Measurements from ENCODE around the gene HDAC9.

HDAC9 gene

GRCh38 chr7:18495412-18496340, at the start of gene HDAC9:
HDAC9 (plus strand) TSS chr7:18495749; CDS start chr7:18496303, 554 bp downstream.
- no peak within 1 kb of the TSS for H3K27ac ChIP-seq

DNA sequence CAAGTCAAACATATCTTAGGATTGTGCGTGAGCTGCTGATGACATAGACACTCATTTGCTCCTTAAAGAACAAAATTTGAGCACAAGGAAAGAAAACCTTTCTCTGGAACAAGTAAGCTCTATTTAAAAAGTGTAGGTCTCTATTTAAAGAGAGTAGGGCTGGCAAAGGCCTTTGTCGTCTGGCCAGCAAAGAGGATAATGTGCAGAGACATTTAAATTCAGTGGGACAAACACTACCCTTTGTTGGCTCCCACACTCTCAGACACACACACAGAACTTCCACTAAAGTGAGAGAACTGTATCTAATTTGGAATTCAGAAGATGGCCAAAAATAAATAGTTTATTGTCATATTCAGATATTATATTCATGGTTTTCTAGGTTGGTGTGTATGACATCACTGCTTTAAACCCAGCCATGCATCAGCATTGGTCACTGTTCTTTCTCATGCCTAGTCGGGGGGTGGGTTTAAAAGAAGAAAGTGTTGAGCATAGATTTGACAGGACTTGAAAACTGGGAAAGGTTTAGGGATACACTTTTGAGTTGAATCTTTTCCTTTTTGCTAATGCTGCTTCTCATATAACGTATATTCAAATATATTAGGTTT, 49.5 kb upstream of the HDAC9 start:
- peak overlapping the region; percentile 18; the same call in 1 of the 2 replicates for H3K27ac ChIP-seq

More at GRCh38 chr7:18495412-18496340, at the start of gene HDAC9:
- TF ChIP-seq ZFX (IDR thresholded peaks at IDR 0.05; ENCODE audit: borderline replicate concordance), result no peak
- TF ChIP-seq, protein P1, sequence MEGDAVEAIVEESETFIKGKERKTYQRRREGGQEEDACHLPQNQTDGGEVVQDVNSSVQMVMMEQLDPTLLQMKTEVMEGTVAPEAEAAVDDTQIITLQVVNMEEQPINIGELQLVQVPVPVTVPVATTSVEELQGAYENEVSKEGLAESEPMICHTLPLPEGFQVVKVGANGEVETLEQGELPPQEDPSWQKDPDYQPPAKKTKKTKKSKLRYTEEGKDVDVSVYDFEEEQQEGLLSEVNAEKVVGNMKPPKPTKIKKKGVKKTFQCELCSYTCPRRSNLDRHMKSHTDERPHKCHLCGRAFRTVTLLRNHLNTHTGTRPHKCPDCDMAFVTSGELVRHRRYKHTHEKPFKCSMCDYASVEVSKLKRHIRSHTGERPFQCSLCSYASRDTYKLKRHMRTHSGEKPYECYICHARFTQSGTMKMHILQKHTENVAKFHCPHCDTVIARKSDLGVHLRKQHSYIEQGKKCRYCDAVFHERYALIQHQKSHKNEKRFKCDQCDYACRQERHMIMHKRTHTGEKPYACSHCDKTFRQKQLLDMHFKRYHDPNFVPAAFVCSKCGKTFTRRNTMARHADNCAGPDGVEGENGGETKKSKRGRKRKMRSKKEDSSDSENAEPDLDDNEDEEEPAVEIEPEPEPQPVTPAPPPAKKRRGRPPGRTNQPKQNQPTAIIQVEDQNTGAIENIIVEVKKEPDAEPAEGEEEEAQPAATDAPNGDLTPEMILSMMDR (IDR thresholded peaks at IDR 0.05), result no peak

DNA sequence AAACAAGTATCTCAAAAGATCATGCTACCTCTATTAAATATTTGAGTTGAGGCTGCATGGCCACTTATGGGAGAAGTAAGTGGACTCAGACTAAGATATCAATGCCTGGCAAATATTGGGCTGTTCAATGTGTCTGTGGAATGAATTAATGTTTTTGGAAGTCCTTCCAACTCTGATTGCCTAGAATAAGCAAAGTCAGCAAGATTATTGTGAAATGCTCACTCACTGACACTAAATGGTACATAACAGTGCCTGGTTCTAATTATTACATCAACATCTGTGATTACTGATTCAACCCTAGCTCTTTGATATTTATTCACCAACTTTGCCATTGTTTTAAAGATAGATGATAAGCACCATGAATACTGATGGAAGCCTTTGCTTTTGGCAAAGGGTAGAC, 45.5 kb upstream of the HDAC9 start:
- no peak overlapping the region for H3K27ac ChIP-seq
- no peak for TF ChIP-seq ZFX (IDR thresholded peaks at IDR 0.05; ENCODE audit: borderline replicate concordance)
- TF ChIP-seq, protein P1 (IDR thresholded peaks at IDR 0.05), result no peak

More for the DNA sequence above, 49.5 kb upstream of the HDAC9 start:
- TF ChIP-seq, protein P1 (IDR thresholded peaks at IDR 0.05), result no peak
- TF ChIP-seq ZFX (IDR thresholded peaks at IDR 0.05; ENCODE audit: borderline replicate concordance), result no peak

DNA sequence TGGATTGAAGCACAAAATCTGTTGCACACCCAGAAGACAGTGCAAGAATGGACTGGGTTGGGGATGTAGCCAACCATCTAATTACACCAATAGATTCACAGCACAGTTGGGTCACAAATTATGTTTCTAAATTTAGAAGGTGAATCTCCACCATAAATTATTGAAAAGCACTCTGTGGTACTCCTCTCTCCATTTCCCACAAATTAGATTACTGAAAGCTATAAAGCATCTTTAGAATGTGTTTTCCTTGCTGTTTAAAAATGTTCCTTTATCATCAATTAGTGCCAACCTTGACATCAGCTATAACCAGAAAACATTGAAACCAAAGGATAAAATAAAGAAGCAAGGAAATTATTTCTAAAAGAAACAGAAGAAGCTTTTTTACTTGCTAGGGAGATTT, 39.9 kb upstream of the HDAC9 start:
- no peak overlapping the region for H3K27ac ChIP-seq
- no peak for TF ChIP-seq ZFX (IDR thresholded peaks at IDR 0.05; ENCODE audit: borderline replicate concordance)
- TF ChIP-seq, protein P1 (IDR thresholded peaks at IDR 0.05), result no peak

DNA sequence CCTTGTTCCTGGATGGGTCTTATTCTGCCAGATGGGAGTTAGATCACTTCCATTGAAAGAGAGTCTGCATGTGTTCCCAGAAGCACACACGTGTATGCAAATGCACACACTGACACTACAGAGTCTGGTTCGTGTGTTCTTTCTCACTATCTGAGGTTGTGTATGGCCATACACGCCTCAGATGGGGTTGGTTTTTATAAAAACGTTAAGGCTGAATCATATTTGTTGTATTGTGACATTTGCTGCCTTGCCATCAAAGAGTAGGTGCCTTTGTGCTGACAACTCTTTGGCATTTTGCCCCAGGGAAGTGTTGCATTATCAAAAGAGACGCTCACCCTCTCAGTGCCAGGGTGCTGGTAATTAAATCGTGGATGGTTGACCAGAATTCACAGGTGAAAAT, 37.7 kb upstream of the HDAC9 start:
- no peak for TF ChIP-seq ZFX (IDR thresholded peaks at IDR 0.05; ENCODE audit: borderline replicate concordance)
- TF ChIP-seq, protein P1 (IDR thresholded peaks at IDR 0.05), result no peak
- no peak overlapping the region for H3K27ac ChIP-seq

DNA sequence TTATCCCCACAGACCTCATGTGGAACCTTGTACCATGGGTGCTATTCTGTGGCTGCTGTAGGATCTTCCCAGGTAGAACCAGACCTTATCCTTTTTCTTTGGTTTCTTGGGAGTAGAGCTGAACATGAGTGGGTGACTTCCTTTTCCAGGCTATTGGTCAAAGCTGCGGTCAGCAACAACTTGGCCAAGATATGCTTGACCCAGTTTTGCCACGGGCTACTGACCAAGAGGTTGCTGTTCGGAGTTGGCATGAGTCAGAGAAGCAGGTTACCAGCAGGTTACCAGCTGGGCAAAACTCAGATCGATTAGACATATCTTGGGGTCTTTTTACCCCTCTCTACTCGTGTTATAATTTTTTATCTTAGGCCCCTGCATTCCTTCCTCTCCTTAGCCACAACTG, 36.7 kb upstream of the HDAC9 start:
- TF ChIP-seq, protein P1 (IDR thresholded peaks at IDR 0.05), result no peak
- no peak for TF ChIP-seq ZFX (IDR thresholded peaks at IDR 0.05; ENCODE audit: borderline replicate concordance)
- H3K27ac ChIP-seq, result no peak overlapping the region

Data from 22Rv1 (cell line).